Activated B cell treated with CpG ODN at 0.5 μM for 24 hours (primary cell): ENCODE results near the gene LRRC30. TPM values are rescaled to one million over a fixed set of nuclear protein-coding genes. Genes with fewer than 3 reads are reported as not detected.

Experiments
- ATAC-seq: fragments of 200-7000 bp; cut with Tn5 transposase; one replicate; pipeline ENCODE4 v1.10.0; 2021; ENCODE audit warnings: low read depth, mild to moderate bottlenecking, moderate library complexity
- CTCF ChIA-PET: fragments of 350-600 bp; sonication (Branson Sonifier 250); formaldehyde crosslinking; loops from one replicate; lab custom pipeline; 2021; ENCODE audit warnings: antibody characterized with exemption; lab: Charles Lee
- POLR2A ChIA-PET: fragments of 350-600 bp; sonication (Branson Sonifier 250); formaldehyde crosslinking; loops from one replicate; lab custom pipeline; 2021; ENCODE audit warnings: antibody characterized with exemption; lab: Charles Lee
- DNase-seq: peaks from one replicate; pipeline ENCODE4 v3.0.0; 2022
- H3K27ac Mint-ChIP-seq: one replicate; pipeline ENCODE4 v1.8.0; 2020; ENCODE audit warnings: mixed read lengths
- H3K27me3 Mint-ChIP-seq: one replicate; pipeline ENCODE4 v1.8.0; 2021; ENCODE audit warnings: mixed read lengths
- H3K36me3 Mint-ChIP-seq: one replicate; pipeline ENCODE4 v1.8.0; 2021; ENCODE audit warnings: low read depth, mixed read lengths
- H3K4me1 Mint-ChIP-seq: one replicate; pipeline ENCODE4 v1.8.0; 2021; ENCODE audit warnings: mixed read lengths
- H3K4me3 Mint-ChIP-seq: one replicate; pipeline ENCODE4 v1.8.0; 2020; ENCODE audit warnings: mild to moderate bottlenecking, mixed read lengths
- H3K9me3 Mint-ChIP-seq: one replicate; pipeline ENCODE4 v1.8.0; 2020; ENCODE audit warnings: mixed read lengths
- CTCF ChIP-seq: fragments of 200-600 bp; IDR thresholded peaks from one replicate; pipeline ENCODE4 v1.8.0; 2022; ENCODE audit warnings: antibody characterized with exemption, mild to moderate bottlenecking
- intact Hi-C: fragments of 100-400 bp; cut with micrococcal nuclease; formaldehyde crosslinking; loops from one replicate; pipeline ENCODE4 v1.15.1; 2024
- total RNA-seq: library from RNA; stranded (reverse); gene quantifications from 2 replicates; pipeline ENCODE4 v1.2.3, GENCODE V29; 2022

The LRRC30 gene
- total RNA-seq, 1 donor from 2014 or later = not detected

GRCh38 chr18:7205346-7205745 is 25.5 kb upstream of the LRRC30 start:
- no peak for DNase-seq
- Mint-ChIP-seq H3K27me3 (no peaks in the 10 kb centered on the region), H3K27ac (no peak overlapping the region), H3K9me3 (peaks cover 2% of the 10 kb centered on the region), H3K4me1 (no peaks in the 10 kb centered on the region), H3K4me3 (no peak overlapping the region), H3K36me3 (no peaks in the 10 kb centered on the region)
- intact Hi-C loops = no loop called here
- TF ChIP-seq CTCF = no peak
- ChIA-PET POLR2A (no interaction called here), CTCF (no interaction called here)
- ATAC-seq = no peak

- Mint-ChIP-seq H3K9me3 (peaks cover 2% of the 10 kb centered on the region), H3K4me1 (no peaks in the 10 kb centered on the region), H3K27ac (no peak overlapping the region), H3K27me3 (no peaks in the 10 kb centered on the region), H3K36me3 (no peaks in the 10 kb centered on the region), H3K4me3 (no peak overlapping the region)
- TF ChIP-seq CTCF = no peak
- intact Hi-C loops = no loop called here
- ATAC-seq (no peak), DNase-seq (no peak)
- POLR2A ChIA-PET = no interaction called here
- CTCF ChIA-PET = no interaction called here
Measured at GRCh38 chr18:7206217-7206616, 24.7 kb upstream of the LRRC30 start.

GRCh38 chr18:7207366-7207915 is 23.4 kb upstream of the LRRC30 start:
- no peaks in the 10 kb centered on the region for H3K4me1 Mint-ChIP-seq
- peaks cover 2% of the 10 kb centered on the region for H3K9me3 Mint-ChIP-seq
- ChIA-PET CTCF (no interaction called here), POLR2A (no interaction called here)
- no peak for TF ChIP-seq CTCF
- H3K36me3 Mint-ChIP-seq = no peaks in the 10 kb centered on the region
- no peak overlapping the region for H3K4me3 Mint-ChIP-seq
- H3K27me3 Mint-ChIP-seq = no peaks in the 10 kb centered on the region
- ATAC-seq (no peak), DNase-seq (no peak)
- intact Hi-C loops = no loop called here
- H3K27ac Mint-ChIP-seq = no peak overlapping the region

GRCh38 chr18:7221424-7222155 is 9.3 kb upstream of the LRRC30 start:
- peaks cover 4% of the 10 kb centered on the region for H3K9me3 Mint-ChIP-seq
- DNase-seq = no peak
- no peaks in the 10 kb centered on the region for H3K4me1 Mint-ChIP-seq
- POLR2A ChIA-PET = no interaction called here
- no peak for ATAC-seq
- CTCF ChIA-PET = no interaction called here
- intact Hi-C loops = no loop called here
- no peak overlapping the region for H3K27ac Mint-ChIP-seq
- no peak overlapping the region for H3K4me3 Mint-ChIP-seq
- no peaks in the 10 kb centered on the region for H3K36me3 Mint-ChIP-seq
- no peaks in the 10 kb centered on the region for H3K27me3 Mint-ChIP-seq
- TF ChIP-seq CTCF = no peak

- ChIA-PET CTCF (no interaction called here), POLR2A (no interaction called here)
- Mint-ChIP-seq H3K4me3 (no peak overlapping the region), H3K4me1 (no peaks in the 10 kb centered on the region), H3K27me3 (no peaks in the 10 kb centered on the region), H3K36me3 (no peaks in the 10 kb centered on the region), H3K9me3 (no peaks in the 10 kb centered on the region), H3K27ac (no peak overlapping the region)
- DNase-seq = no peak
- ATAC-seq = no peak
- intact Hi-C loops = no loop called here
- TF ChIP-seq CTCF = no peak
Measured at GRCh38 chr18:7224198-7224597, 6.7 kb upstream of the LRRC30 start.
